Panc1 (cell line): ENCODE data around the gene NUP98. TPM values are rescaled to one million over a fixed set of nuclear protein-coding genes. Genes with fewer than 3 reads are reported as not detected.

ENCODE experiments used
- ATAC-seq: fragments of 200-7000 bp; cut with Tn5 transposase; 2 replicates; pipeline ENCODE4 v1.9.1; 2020; ENCODE audit warnings: mild to moderate bottlenecking, moderate library complexity
- BruUV-seq: library from RNA; stranded (reverse); fragments of 400-500 nt; replicated peaks from 2 replicates; lab custom pipeline; 2021; lab: Mats Ljungman, UMichigan
- CTCF ChIA-PET: fragments of 300-600 bp; sonication (Branson Sonifier 250); formaldehyde crosslinking; loops from one replicate; lab custom pipeline; 2022; ENCODE audit warnings: antibody characterized with exemption; lab: Charles Lee
- POLR2A ChIA-PET: fragments of 300-600 bp; sonication (Branson Sonifier 250); formaldehyde crosslinking; loops from one replicate; lab custom pipeline; 2022; ENCODE audit warnings: antibody characterized with exemption; lab: Charles Lee
- DNase-seq: peaks from one replicate; pipeline ENCODE4 v3.0.0-alpha.2; 2010; ENCODE audit warnings: low read depth, low spot score
- H3K27ac ChIP-seq: 2 replicates; pipeline ENCODE4 v1.5.1; 2011; ENCODE audit warnings: mild to moderate bottlenecking, low read length, inconsistent platforms
- H3K27me3 ChIP-seq: fragments of 200-500 bp; sonication (Bioruptor generic); 2 replicates; pipeline ENCODE4 v1.6.0; 2014; ENCODE audit warnings: low read length, inconsistent platforms; ENCODE audit not compliant: control insufficient read depth, insufficient read depth
- H3K36me3 ChIP-seq: fragments of 200-500 bp; sonication (Bioruptor generic); 2 replicates; pipeline ENCODE4 v1.5.1; 2014; ENCODE audit warnings: inconsistent platforms, mild to moderate bottlenecking, low read length, moderate library complexity; ENCODE audit not compliant: control insufficient read depth, insufficient read depth
- H3K4me1 ChIP-seq: 2 replicates; pipeline ENCODE4 v1.5.1; 2011; ENCODE audit warnings: inconsistent platforms, mild to moderate bottlenecking, low read length, moderate library complexity; ENCODE audit not compliant: control insufficient read depth, insufficient read depth
- H3K4me3 ChIP-seq, 2 experiments: 2 replicates each; pipeline ENCODE4 v1.5.1; 2011 to 2012; ENCODE audit warnings: low read depth in 2 of 2, low read length in 2 of 2, mild to moderate bottlenecking in 2 of 2, inconsistent platforms in 1 of 2, moderate library complexity in 1 of 2
- H3K9me3 ChIP-seq: fragments of 200-500 bp; sonication (Bioruptor generic); 2 replicates; pipeline ENCODE4 v1.5.1; 2014; ENCODE audit warnings: low read depth, mild to moderate bottlenecking, inconsistent platforms, low read length, moderate library complexity; ENCODE audit not compliant: control insufficient read depth, insufficient read depth
- POLR2AphosphoS5 ChIP-seq: IDR thresholded peaks from 2 replicates; pipeline ENCODE4 v1.6.1; 2012; ENCODE audit warnings: mild to moderate bottlenecking, low read depth, low read length, moderate library complexity
- SIN3A ChIP-seq: IDR thresholded peaks from 2 replicates; pipeline ENCODE4 v1.6.1; 2012; ENCODE audit warnings: low read depth, mild to moderate bottlenecking, low read length, moderate library complexity, borderline replicate concordance; ENCODE audit not compliant: insufficient read depth
- TCF7L2 ChIP-seq: IDR thresholded peaks from 2 replicates; pipeline ENCODE4 v1.6.1; 2011; ENCODE audit warnings: mild to moderate bottlenecking, low read depth, low read length, inconsistent platforms
- in situ Hi-C: cut with HindIII; loops from 2 replicates; pipeline ENCODE4 v1.10.0; 2016; ENCODE audit warnings: low sequenced_read_pairs, low pct_unique_long_range_greater_than_20kb
- intact Hi-C: fragments of 100-400 bp; cut with micrococcal nuclease; formaldehyde crosslinking; loops from one replicate; pipeline ENCODE4 v1.10.0; 2022; ENCODE audit not compliant: unreplicated experiment
- total RNA-seq: library from RNA; stranded (reverse); gene quantifications from one replicate; pipeline ENCODE4 v1.2.1, GENCODE V29; 2021; ENCODE audit not compliant: unreplicated experiment
- TF ChIP-seq, protein P1 (sequence below), 2 experiments: IDR thresholded peaks; 2 replicates each; pipeline ENCODE4 v1.6.1; 2011 to 2012; ENCODE audit warnings: low read depth in 2 of 2, control low read depth in 1 of 2, low read length in 1 of 2, mild to moderate bottlenecking in 1 of 2, moderate library complexity in 1 of 2; ENCODE audit not compliant: insufficient read depth in 1 of 2
- TF ChIP-seq, protein P2 (sequence below): fragments of 450-650 bp; IDR thresholded peaks from 2 replicates; pipeline ENCODE4 v1.5.1; 2017; ENCODE audit warnings: mild to moderate bottlenecking

Gene NUP98
- total RNA-seq, 1 experiment from 2014 or later = 244 TPM

DNA sequence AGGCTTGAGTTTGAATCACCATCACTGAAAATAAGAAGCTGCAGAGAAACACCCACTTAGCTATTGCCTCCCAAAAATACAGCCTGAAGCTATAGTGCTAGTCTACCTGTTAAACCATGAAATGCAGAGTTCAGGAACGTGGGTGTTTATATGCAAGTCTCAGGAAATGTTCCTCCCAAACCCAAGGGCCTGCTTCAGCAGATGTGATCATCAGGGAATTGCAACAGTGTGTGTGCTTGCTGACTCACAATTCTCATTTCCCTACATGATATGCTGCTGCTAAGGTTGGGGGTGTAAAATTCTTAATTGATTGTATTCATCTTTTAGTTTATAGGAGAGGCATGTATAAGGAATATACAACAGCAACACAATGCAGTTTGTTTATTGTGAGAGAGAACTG is 49.6 kb downstream of the NUP98 start:
- peaks cover 56% of the 10 kb centered on the region for H3K36me3 ChIP-seq
- DNase-seq (peak; percentile 43), ATAC-seq (no peak)
- ChIA-PET POLR2A (no interaction called here), CTCF (no interaction called here)
- intact Hi-C loops (no loop called here), in situ Hi-C loops (no loop called here)
- TF ChIP-seq, protein P1, sequence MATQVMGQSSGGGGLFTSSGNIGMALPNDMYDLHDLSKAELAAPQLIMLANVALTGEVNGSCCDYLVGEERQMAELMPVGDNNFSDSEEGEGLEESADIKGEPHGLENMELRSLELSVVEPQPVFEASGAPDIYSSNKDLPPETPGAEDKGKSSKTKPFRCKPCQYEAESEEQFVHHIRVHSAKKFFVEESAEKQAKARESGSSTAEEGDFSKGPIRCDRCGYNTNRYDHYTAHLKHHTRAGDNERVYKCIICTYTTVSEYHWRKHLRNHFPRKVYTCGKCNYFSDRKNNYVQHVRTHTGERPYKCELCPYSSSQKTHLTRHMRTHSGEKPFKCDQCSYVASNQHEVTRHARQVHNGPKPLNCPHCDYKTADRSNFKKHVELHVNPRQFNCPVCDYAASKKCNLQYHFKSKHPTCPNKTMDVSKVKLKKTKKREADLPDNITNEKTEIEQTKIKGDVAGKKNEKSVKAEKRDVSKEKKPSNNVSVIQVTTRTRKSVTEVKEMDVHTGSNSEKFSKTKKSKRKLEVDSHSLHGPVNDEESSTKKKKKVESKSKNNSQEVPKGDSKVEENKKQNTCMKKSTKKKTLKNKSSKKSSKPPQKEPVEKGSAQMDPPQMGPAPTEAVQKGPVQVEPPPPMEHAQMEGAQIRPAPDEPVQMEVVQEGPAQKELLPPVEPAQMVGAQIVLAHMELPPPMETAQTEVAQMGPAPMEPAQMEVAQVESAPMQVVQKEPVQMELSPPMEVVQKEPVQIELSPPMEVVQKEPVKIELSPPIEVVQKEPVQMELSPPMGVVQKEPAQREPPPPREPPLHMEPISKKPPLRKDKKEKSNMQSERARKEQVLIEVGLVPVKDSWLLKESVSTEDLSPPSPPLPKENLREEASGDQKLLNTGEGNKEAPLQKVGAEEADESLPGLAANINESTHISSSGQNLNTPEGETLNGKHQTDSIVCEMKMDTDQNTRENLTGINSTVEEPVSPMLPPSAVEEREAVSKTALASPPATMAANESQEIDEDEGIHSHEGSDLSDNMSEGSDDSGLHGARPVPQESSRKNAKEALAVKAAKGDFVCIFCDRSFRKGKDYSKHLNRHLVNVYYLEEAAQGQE (IDR thresholded peaks at IDR 0.05; ENCODE audit: insufficient read depth in 1 of 2, low read depth in 2 of 2, low read length in 1 of 2) = no peak
- TF ChIP-seq POLR2AphosphoS5 = no peak
- no peak for TF ChIP-seq SIN3A
- TF ChIP-seq TCF7L2 = no peak
- TF ChIP-seq, protein P2, sequence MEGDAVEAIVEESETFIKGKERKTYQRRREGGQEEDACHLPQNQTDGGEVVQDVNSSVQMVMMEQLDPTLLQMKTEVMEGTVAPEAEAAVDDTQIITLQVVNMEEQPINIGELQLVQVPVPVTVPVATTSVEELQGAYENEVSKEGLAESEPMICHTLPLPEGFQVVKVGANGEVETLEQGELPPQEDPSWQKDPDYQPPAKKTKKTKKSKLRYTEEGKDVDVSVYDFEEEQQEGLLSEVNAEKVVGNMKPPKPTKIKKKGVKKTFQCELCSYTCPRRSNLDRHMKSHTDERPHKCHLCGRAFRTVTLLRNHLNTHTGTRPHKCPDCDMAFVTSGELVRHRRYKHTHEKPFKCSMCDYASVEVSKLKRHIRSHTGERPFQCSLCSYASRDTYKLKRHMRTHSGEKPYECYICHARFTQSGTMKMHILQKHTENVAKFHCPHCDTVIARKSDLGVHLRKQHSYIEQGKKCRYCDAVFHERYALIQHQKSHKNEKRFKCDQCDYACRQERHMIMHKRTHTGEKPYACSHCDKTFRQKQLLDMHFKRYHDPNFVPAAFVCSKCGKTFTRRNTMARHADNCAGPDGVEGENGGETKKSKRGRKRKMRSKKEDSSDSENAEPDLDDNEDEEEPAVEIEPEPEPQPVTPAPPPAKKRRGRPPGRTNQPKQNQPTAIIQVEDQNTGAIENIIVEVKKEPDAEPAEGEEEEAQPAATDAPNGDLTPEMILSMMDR = no peak
- no peak overlapping the region for H3K4me3 ChIP-seq
- no peaks in the 10 kb centered on the region for H3K4me1 ChIP-seq
- H3K9me3 ChIP-seq = no peaks in the 10 kb centered on the region
- BruUV-seq = TSS peak; percentile 3
- no peak overlapping the region for H3K27ac ChIP-seq
- no peaks in the 10 kb centered on the region for H3K27me3 ChIP-seq

DNA sequence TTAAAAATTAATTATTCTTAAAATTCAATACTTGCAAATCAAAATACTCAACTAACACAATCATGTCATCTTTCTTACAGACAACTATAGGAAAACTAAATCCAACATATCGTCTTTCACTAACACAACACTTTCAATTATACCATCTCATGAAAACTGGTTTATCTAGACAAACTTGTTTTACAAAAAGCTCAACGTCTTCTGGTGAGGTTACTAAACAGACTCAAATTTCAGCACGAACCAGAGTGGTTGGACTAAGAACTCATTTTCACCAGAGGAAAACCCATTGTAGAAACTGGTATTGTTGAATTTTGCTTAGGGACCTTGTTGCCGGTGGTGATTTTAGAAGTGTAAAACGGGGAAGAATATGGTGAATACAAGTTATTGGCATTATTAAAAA is 52.2 kb downstream of the NUP98 start:
- ATAC-seq (no peak), DNase-seq (no peak)
- no peaks in the 10 kb centered on the region for H3K9me3 ChIP-seq
- BruUV-seq = no TSS peak
- intact Hi-C loops (no loop called here), in situ Hi-C loops (no loop called here)
- POLR2A ChIA-PET = interaction anchor here (0.6 kb wide), 1 partner anchor 40 kb away, joined by 7 read pairs; no protein-coding TSS in a partner anchor
- no peaks in the 10 kb centered on the region for H3K27me3 ChIP-seq
- H3K27ac ChIP-seq = no peak overlapping the region
- no peaks in the 10 kb centered on the region for H3K4me1 ChIP-seq
- H3K4me3 ChIP-seq = no peak overlapping the region
- TF ChIP-seq, protein P2 = no peak
- CTCF ChIA-PET = no interaction called here
- H3K36me3 ChIP-seq = peaks cover 57% of the 10 kb centered on the region
